Gastroesophageal sphincter (tissue), 3 donors: ENCODE measurements around the gene DCAF11.

Source experiments
- POLR2A ChIP-seq, 2 donors: fragments of 450-650 bp; IDR thresholded peaks; one replicate each; pipeline ENCODE4 v1.6.1; 2017; ENCODE audit warnings: antibody characterized with exemption in 2 of 2, mild to moderate bottlenecking in 2 of 2, moderate library complexity in 1 of 2
- POLR2AphosphoS5 ChIP-seq: sonication (generic); formaldehyde crosslinking; IDR thresholded peaks from one replicate; pipeline ENCODE4 v1.6.1; 2017; ENCODE audit warnings: antibody characterized with exemption
- TF ChIP-seq, protein P1 (sequence below), 4 experiments: fragments of 200-600 bp in 2 of 4; fragments of 450-650 bp in 2 of 4; sonication (generic) in 1 of 4; IDR thresholded peaks; one replicate each; pipeline ENCODE4 v1.5.1; 2017 to 2019; ENCODE audit warnings: antibody characterized with exemption in 4 of 4, mild to moderate bottlenecking in 2 of 4, moderate library complexity in 2 of 4

DNA sequence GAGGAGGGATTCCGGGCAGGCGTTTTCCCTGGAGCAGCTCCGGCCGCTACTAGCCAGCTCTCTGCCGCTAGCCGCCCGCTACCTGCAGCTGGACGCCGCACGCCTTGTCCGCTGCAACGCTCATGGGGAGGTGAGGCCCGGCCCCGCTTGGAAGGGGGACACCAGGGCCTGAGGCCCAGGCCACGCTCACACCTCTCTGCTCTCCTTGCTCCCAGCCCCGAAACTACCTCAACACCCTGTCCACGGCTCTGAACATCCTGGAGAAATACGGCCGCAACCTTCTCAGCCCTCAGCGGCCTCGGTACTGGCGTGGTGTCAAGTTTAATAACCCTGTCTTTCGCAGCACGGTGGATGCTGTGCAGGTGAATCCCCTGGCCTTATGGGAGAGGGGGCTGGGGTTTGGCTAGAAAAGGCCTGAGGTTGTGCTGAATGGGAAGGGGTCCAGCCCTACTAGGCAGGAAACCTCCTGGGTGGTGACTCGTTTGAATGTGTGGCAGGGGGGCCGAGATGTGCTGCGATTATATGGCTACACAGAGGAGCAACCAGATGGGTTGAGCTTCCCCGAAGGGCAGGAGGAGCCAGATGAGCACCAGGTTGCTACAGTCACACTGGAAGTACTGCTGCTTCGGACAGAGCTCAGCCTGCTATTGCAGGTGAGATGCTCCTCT lies 33.3 kb downstream of the DCAF11 start:
- TF ChIP-seq, protein P1, sequence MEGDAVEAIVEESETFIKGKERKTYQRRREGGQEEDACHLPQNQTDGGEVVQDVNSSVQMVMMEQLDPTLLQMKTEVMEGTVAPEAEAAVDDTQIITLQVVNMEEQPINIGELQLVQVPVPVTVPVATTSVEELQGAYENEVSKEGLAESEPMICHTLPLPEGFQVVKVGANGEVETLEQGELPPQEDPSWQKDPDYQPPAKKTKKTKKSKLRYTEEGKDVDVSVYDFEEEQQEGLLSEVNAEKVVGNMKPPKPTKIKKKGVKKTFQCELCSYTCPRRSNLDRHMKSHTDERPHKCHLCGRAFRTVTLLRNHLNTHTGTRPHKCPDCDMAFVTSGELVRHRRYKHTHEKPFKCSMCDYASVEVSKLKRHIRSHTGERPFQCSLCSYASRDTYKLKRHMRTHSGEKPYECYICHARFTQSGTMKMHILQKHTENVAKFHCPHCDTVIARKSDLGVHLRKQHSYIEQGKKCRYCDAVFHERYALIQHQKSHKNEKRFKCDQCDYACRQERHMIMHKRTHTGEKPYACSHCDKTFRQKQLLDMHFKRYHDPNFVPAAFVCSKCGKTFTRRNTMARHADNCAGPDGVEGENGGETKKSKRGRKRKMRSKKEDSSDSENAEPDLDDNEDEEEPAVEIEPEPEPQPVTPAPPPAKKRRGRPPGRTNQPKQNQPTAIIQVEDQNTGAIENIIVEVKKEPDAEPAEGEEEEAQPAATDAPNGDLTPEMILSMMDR (IDR thresholded peaks at IDR 0.05), result no peak
- no peak for TF ChIP-seq POLR2AphosphoS5
- no peak for TF ChIP-seq POLR2A (IDR thresholded peaks at IDR 0.05)
